Loucy (cell line): Measurements from ENCODE around the gene DIO1.

Experiments
- H2AFZ ChIP-seq: fragments of 200-600 bp; sonication (generic); 2 replicates; pipeline ENCODE4 v1.6.0; 2016; ENCODE audit warnings: antibody characterized with exemption, mild to moderate bottlenecking, low read length, moderate library complexity
- H3F3A ChIP-seq: fragments of 200-600 bp; 2 replicates; pipeline ENCODE4 v1.6.0; 2016; ENCODE audit warnings: antibody characterized with exemption, low read depth, mild to moderate bottlenecking
- H3K27me3 ChIP-seq: fragments of 200-600 bp; sonication (generic); 2 replicates; pipeline ENCODE4 v1.6.1; 2014; ENCODE audit warnings: low read length, mild to moderate bottlenecking; ENCODE audit not compliant: insufficient read depth, poor library complexity, severe bottlenecking
- H3K36me3 ChIP-seq: fragments of 200-600 bp; sonication (generic); 2 replicates; pipeline ENCODE4 v1.6.1; 2016; ENCODE audit warnings: low read length; ENCODE audit not compliant: insufficient read depth
- H3K4me1 ChIP-seq: fragments of 200-600 bp; sonication (generic); 2 replicates; pipeline ENCODE4 v1.5.1; 2014; ENCODE audit warnings: low read length, mild to moderate bottlenecking; ENCODE audit not compliant: insufficient read depth, poor library complexity, severe bottlenecking
- H3K4me2 ChIP-seq: fragments of 200-600 bp; sonication (generic); 2 replicates; pipeline ENCODE4 v1.6.0; 2014; ENCODE audit warnings: antibody characterized with exemption, low read length, low read depth, mild to moderate bottlenecking; ENCODE audit not compliant: poor library complexity, severe bottlenecking
- H3K4me3 ChIP-seq: fragments of 200-600 bp; sonication (generic); 2 replicates; pipeline ENCODE4 v1.5.1; 2014; ENCODE audit warnings: low read length, mild to moderate bottlenecking, mixed read lengths; ENCODE audit not compliant: poor library complexity, severe bottlenecking
- H3K79me2 ChIP-seq: fragments of 200-600 bp; sonication (generic); 2 replicates; pipeline ENCODE4 v1.6.1; 2014; ENCODE audit warnings: low read length; ENCODE audit not compliant: insufficient read depth
- H3K9ac ChIP-seq: fragments of 200-600 bp; sonication (generic); 2 replicates; pipeline ENCODE4 v1.6.0; 2014; ENCODE audit warnings: mild to moderate bottlenecking, low read depth, low read length, moderate library complexity; ENCODE audit not compliant: poor library complexity, severe bottlenecking
- H3K9me2 ChIP-seq: fragments of 200-600 bp; sonication (generic); replicated peaks from 2 replicates; pipeline ENCODE4 v1.6.1; 2016; ENCODE audit warnings: low read depth, low read length, mixed read lengths
- H3K9me3 ChIP-seq: fragments of 200-600 bp; sonication (generic); 2 replicates; pipeline ENCODE4 v1.6.1; 2014; ENCODE audit warnings: mild to moderate bottlenecking, antibody characterized with exemption, low read length, low read depth; ENCODE audit not compliant: insufficient read depth
- H4K20me1 ChIP-seq: fragments of 200-600 bp; sonication (generic); 2 replicates; pipeline ENCODE4 v1.6.0; 2014; ENCODE audit warnings: antibody characterized with exemption, low read length, mild to moderate bottlenecking; ENCODE audit not compliant: insufficient read depth, poor library complexity, severe bottlenecking
- CTCF ChIP-seq: fragments of 200-600 bp; sonication (generic); conservative IDR thresholded peaks from 2 replicates; pipeline ENCODE4 v1.5.1; 2014; ENCODE audit warnings: mild to moderate bottlenecking, antibody characterized with exemption, low read length
- EZH2phosphoT487 ChIP-seq: fragments of 200-600 bp; IDR thresholded peaks from 2 replicates; pipeline ENCODE4 v1.6.1; 2018; ENCODE audit warnings: antibody characterized with exemption, mild to moderate bottlenecking, moderate library complexity, borderline replicate concordance

The DIO1 gene

DNA sequence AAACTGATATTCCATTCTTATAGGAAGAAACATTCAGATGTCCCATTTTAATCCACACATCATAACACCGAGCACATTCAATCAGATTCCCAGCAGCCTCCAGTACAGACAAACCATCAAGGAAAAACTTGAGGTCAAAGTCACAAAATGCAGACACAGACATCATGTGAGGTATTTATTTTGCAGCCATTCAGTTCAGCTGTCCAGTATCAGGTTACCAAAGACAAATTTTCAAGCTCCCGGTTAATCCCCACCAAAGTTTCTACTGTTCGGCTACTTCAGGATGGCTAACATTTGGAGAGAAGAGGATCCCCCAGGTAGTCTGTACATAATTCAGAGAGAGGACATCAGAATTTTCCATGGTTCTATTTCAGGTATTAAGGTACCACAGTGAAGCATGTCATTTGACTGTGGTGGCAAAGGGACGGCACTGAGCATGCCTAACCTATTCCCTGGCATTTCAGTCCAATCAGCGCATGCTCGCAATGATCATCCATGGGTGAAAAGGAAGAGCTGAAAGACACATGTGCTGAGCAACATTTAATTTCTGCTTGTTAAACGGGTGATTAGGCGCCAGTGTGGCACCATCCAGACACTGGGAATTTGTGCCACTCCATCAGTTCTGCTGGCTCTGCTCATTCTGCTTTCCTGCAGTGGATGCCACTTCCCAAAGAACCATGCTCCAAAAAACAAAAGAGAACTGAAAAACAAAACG is 42.3 kb upstream of the DIO1 start:
- Histone ChIP-seq H3K4me2 (no peak overlapping the region), H3K4me3 (no peak overlapping the region), H3K27me3 (no peaks in the 10 kb centered on the region), H3K79me2 (no peaks in the 10 kb centered on the region), H3K36me3 (peaks cover 28% of the 10 kb centered on the region; the same call in 1 of the 2 replicates), H2AFZ (no peak overlapping the region), H3K9me2 (no peaks in the 10 kb centered on the region), H3K9me3 (no peaks in the 10 kb centered on the region), H4K20me1 (no peaks in the 10 kb centered on the region), H3K4me1 (no peaks in the 10 kb centered on the region), H3F3A (no peaks in the 10 kb centered on the region), H3K9ac (no peak overlapping the region)
- TF ChIP-seq EZH2phosphoT487, result no peak
- no peak for TF ChIP-seq CTCF

- Histone ChIP-seq H2AFZ (no peak overlapping the region), H3K9me3 (no peaks in the 10 kb centered on the region), H3K9me2 (no peaks in the 10 kb centered on the region), H3F3A (no peaks in the 10 kb centered on the region), H3K27me3 (no peaks in the 10 kb centered on the region), H4K20me1 (no peaks in the 10 kb centered on the region), H3K4me3 (no peak overlapping the region), H3K36me3 (peaks cover 8% of the 10 kb centered on the region; the same call in 1 of the 2 replicates), H3K4me1 (no peaks in the 10 kb centered on the region), H3K9ac (no peak overlapping the region), H3K4me2 (no peak overlapping the region), H3K79me2 (no peaks in the 10 kb centered on the region)
- TF ChIP-seq CTCF (peak; percentile 97), EZH2phosphoT487 (no peak)
Observed at GRCh38 chr1:53860967-53861411, 33.0 kb upstream of the DIO1 start.

DNA sequence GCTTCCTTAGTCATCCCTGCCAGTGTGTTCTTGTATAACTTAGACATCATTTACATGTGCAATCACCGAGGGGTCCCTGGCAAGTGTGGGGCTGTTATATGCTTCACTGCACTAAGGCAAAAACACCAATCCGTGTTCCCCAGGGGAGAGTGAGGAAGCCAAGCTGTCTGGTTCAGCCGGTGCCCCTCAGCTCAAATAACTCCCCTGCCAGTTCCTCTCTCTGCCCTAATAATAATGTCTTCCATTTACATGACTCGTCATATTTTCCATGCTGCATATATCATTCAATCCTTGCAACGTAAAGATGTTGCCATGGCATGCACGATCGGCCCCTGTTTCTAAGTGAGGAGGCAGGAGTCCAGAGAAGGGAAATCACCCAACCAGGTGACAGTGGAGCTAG is 31.5 kb upstream of the DIO1 start:
- Histone ChIP-seq H3K36me3 (peaks cover 13% of the 10 kb centered on the region; the same call in 1 of the 2 replicates), H3K9me3 (no peaks in the 10 kb centered on the region), H3K4me2 (no peak overlapping the region), H3K79me2 (no peaks in the 10 kb centered on the region), H3K9ac (no peak overlapping the region), H3K4me1 (no peaks in the 10 kb centered on the region), H4K20me1 (no peaks in the 10 kb centered on the region), H3K9me2 (no peaks in the 10 kb centered on the region), H2AFZ (no peak overlapping the region), H3K27me3 (no peaks in the 10 kb centered on the region), H3K4me3 (no peak overlapping the region), H3F3A (no peaks in the 10 kb centered on the region)
- TF ChIP-seq EZH2phosphoT487 (no peak), CTCF (no peak)
